ENCODE results near the gene AKR7A2. TPM values are rescaled to one million over a fixed set of nuclear protein-coding genes. Genes with fewer than 3 reads are reported as not detected.

Gene AKR7A2
- total and polyA plus RNA-seq, 9 of the 15 experiments (the other 6 are each of a cell fraction or from before 2014, with no cell fraction given) = 2.0 to 78.4 (median 49.4) TPM

GRCh38 chr1:19360843-19361610 is 49.1 kb upstream of the AKR7A2 start:
- 82% methylated on average over 18 of the region's 18 CpGs for WGBS (ENCODE audit: insufficient coverage, low coverage, missing lambda C conversion rate)
- peaks cover 0 to 4% of the 10 kb centered on the region in 2 experiments; a peak in 1 of 5 replicates for H3K4me1 ChIP-seq (replicated peaks in 1 of 2; ENCODE audit: control insufficient read depth in 2 of 2, insufficient read depth in 2 of 2, low read length in 2 of 2)
- no peaks in the 10 kb centered on the region for H3K9me3 ChIP-seq (replicated peaks; ENCODE audit: control insufficient read depth, insufficient read depth, low read depth, low read length)
- no peaks in the 10 kb centered on the region for H3K79me2 ChIP-seq (ENCODE audit: control insufficient read depth, insufficient read depth, low read length)
- no peak overlapping the region for H2AFZ ChIP-seq (ENCODE audit: low read depth, low read length)
- intact Hi-C loops (cut with micrococcal nuclease) (no loop called here), in situ Hi-C loops (cut with MboI) (no loop called here)
- peaks cover 9% of the 10 kb centered on the region for H4K20me1 ChIP-seq (replicated peaks; ENCODE audit: control insufficient read depth, insufficient read depth, low read length)
- CTCF ChIA-PET (ENCODE audit: low intra/inter-chr PET ratio) = no interaction called here
- H3K27ac ChIP-seq (ENCODE audit: extremely low read depth, low read depth, low read length) = no peak overlapping the region
- no peaks in the 10 kb centered on the region for H3K27me3 ChIP-seq (ENCODE audit: control insufficient read depth in 2 of 2, insufficient read depth in 2 of 2, low read length in 2 of 2)
- DNase-seq (ENCODE audit: extremely low read depth in 1 of 4, low spot score in 3 of 4) = no peak
- H3K9me1 ChIP-seq (ENCODE audit: control insufficient read depth, insufficient read depth, low read length) = peaks cover 6% of the 10 kb centered on the region
- no peak for FAIRE-seq
- no TSS peak for BruUV-seq (replicated peaks)
- ATAC-seq = no peak
- H3K4me2 ChIP-seq (ENCODE audit: insufficient read depth, low read length) = no peak overlapping the region
- H3K9ac ChIP-seq (ENCODE audit: insufficient read depth in 1 of 2, low read depth in 2 of 2, low read length in 2 of 2) = no peak overlapping the region
- POLR2A ChIA-PET = interaction anchor here (0.7 to 1.0 kb wide), 2 partner anchors 30 to 37 kb away, joined by 3 to 4 read pairs; no protein-coding TSS in a partner anchor
- H3K4me3 ChIP-seq = no peak overlapping the region
- peaks cover 13% of the 10 kb centered on the region; the same call in 2 of the 3 replicates for H3K36me3 ChIP-seq (ENCODE audit: control insufficient read depth, insufficient read depth, low read length)
- TF ChIP-seq ZBTB26 (CRISPR knock-in tag; IDR thresholded peaks at IDR 0.05) (no peak), CTCFL (IDR thresholded peaks at IDR 0.05; ENCODE audit: borderline replicate concordance, insufficient read depth, low read depth, low read length, poor library complexity, severe bottlenecking) (no peak), ATF2 (CRISPR knock-in tag; IDR thresholded peaks at IDR 0.05) (no peak), ZNF707 (CRISPR knock-in tag; conservative IDR thresholded peaks at IDR 0.05) (no peak), ZNF3 (CRISPR knock-in tag; IDR thresholded peaks at IDR 0.05) (no peak), SNRNP70 (optimal IDR thresholded peaks at IDR 0.05; ENCODE audit: low read depth, low read length) (no peak), ZBTB9 (CRISPR knock-in tag; IDR thresholded peaks at IDR 0.05) (no peak), POLR2AphosphoS5 (IDR thresholded peaks at IDR 0.05; ENCODE audit: control insufficient read depth, insufficient read depth, low read depth, low read length) (no peak), MLLT1 (IDR thresholded peaks at IDR 0.05) (no peak), ETV1 (tag; conservative IDR thresholded peaks at IDR 0.05; ENCODE audit: low read depth) (no peak), ZNF41 (CRISPR knock-in tag; conservative IDR thresholded peaks at IDR 0.05) (no peak)

Data from K562 (cell line).